Liver (tissue), 9 donors: ENCODE results near the gene ASIC5. TPM values are rescaled to one million over a fixed set of nuclear protein-coding genes. Genes with fewer than 3 reads are reported as not detected.

ENCODE experiments used
- DNase-seq: peaks from one replicate; pipeline ENCODE4 v3.0.0-alpha.2; 2017; ENCODE audit warnings: low spot score
- H3K27ac ChIP-seq, 2 donors: one replicate each; pipeline ENCODE4 v1.7.0; 2013; ENCODE audit warnings: inconsistent platforms in 2 of 2, low read length in 2 of 2, control low read depth in 1 of 2, low read depth in 1 of 2, mild to moderate bottlenecking in 1 of 2
- H3K27me3 ChIP-seq, 4 donors: one replicate each; pipeline versions ENCODE4 v1.6.1 to v1.7.0; 2013; ENCODE audit warnings: low read length in 3 of 4, inconsistent platforms in 1 of 4, mild to moderate bottlenecking in 1 of 4, moderate library complexity in 1 of 4; ENCODE audit not compliant: control insufficient read depth in 4 of 4, insufficient read depth in 4 of 4
- H3K36me3 ChIP-seq, 4 donors: one replicate each; pipeline versions ENCODE4 v1.6.1 to v1.7.0; 2013; ENCODE audit warnings: low read length in 3 of 4, mild to moderate bottlenecking in 3 of 4, low read depth in 1 of 4, moderate library complexity in 1 of 4; ENCODE audit not compliant: control insufficient read depth in 4 of 4, insufficient read depth in 3 of 4
- H3K4me1 ChIP-seq, 4 donors: one replicate each; pipeline versions ENCODE4 v1.6.1 to v1.7.0; 2013; ENCODE audit warnings: low read length in 3 of 4, mild to moderate bottlenecking in 3 of 4, moderate library complexity in 1 of 4; ENCODE audit not compliant: control insufficient read depth in 4 of 4, insufficient read depth in 4 of 4
- H3K4me3 ChIP-seq, 3 donors: one replicate each; pipeline versions ENCODE4 v1.6.1 to v1.7.0; 2013; ENCODE audit warnings: low read length in 3 of 3, control low read depth in 1 of 3, low read depth in 1 of 3, mild to moderate bottlenecking in 1 of 3
- H3K9ac ChIP-seq, 2 donors: one replicate each; pipeline ENCODE4 v1.7.0; 2013; ENCODE audit warnings: low read length in 2 of 2, mild to moderate bottlenecking in 2 of 2, moderate library complexity in 2 of 2, control low read depth in 1 of 2, low read depth in 1 of 2
- H3K9me3 ChIP-seq, 4 donors: one replicate each; pipeline versions ENCODE4 v1.6.1 to v1.7.0; 2013; ENCODE audit warnings: low read length in 3 of 4; ENCODE audit not compliant: control insufficient read depth in 4 of 4
- ATF3 ChIP-seq: IDR thresholded peaks from 2 replicates; pipeline ENCODE4 v1.6.1; 2016; ENCODE audit warnings: antibody characterized with exemption
- EGR1 ChIP-seq, 2 donors: IDR thresholded peaks; 2 replicates each; pipeline ENCODE4 v1.6.1; 2016 to 2018; ENCODE audit warnings: antibody characterized with exemption in 2 of 2, low read depth in 2 of 2
- FOXA1 ChIP-seq: IDR thresholded peaks from 2 replicates; pipeline ENCODE4 v1.6.1; 2016; ENCODE audit warnings: antibody characterized with exemption
- GABPA ChIP-seq, 2 donors: IDR thresholded peaks in 1 of 2; conservative IDR thresholded peaks in 1 of 2; 2 replicates each; pipeline ENCODE4 v1.6.1; 2016; ENCODE audit warnings: antibody characterized with exemption in 2 of 2, mild to moderate bottlenecking in 1 of 2, moderate library complexity in 1 of 2
- HNF4A ChIP-seq, 2 donors: conservative IDR thresholded peaks; 2 replicates each; pipeline ENCODE4 v1.6.1; 2016; ENCODE audit warnings: antibody characterized with exemption in 2 of 2, mild to moderate bottlenecking in 2 of 2
- HNF4G ChIP-seq: IDR thresholded peaks from 2 replicates; pipeline ENCODE4 v1.6.1; 2016; ENCODE audit warnings: antibody characterized with exemption
- JUND ChIP-seq, 2 donors: IDR thresholded peaks; 2 replicates each; pipeline ENCODE4 v1.6.1; 2016; ENCODE audit warnings: antibody characterized with exemption in 2 of 2
- NR2F2 ChIP-seq: IDR thresholded peaks from 2 replicates; pipeline ENCODE4 v1.6.1; 2016; ENCODE audit warnings: antibody characterized with exemption
- RAD21 ChIP-seq, 2 donors: IDR thresholded peaks; 2 replicates each; pipeline ENCODE4 v1.6.1; 2016; ENCODE audit warnings: antibody characterized with exemption in 2 of 2, mild to moderate bottlenecking in 2 of 2
- REST ChIP-seq: IDR thresholded peaks from 2 replicates; pipeline ENCODE4 v1.6.1; 2016; ENCODE audit warnings: antibody characterized with exemption, mild to moderate bottlenecking
- RXRA ChIP-seq, 2 donors: IDR thresholded peaks; 2 replicates each; pipeline ENCODE4 v1.6.1; 2017 to 2018; ENCODE audit warnings: antibody characterized with exemption in 2 of 2, mild to moderate bottlenecking in 1 of 2
- TAF1 ChIP-seq: conservative IDR thresholded peaks from 2 replicates; pipeline ENCODE4 v1.6.1; 2016; ENCODE audit warnings: antibody characterized with exemption, mild to moderate bottlenecking
- YY1 ChIP-seq: IDR thresholded peaks from 2 replicates; pipeline ENCODE4 v1.6.1; 2016; ENCODE audit warnings: antibody characterized with exemption, mild to moderate bottlenecking
- WGBS: extraction: QIAGEN DNeasy Blood & Tissue Kit; methylation state at CpG from one replicate; pipeline ENCODE4 v1.1.7; 2013; 5-methylcytosine and 5-hydroxymethylcytosine counted together
- polyA plus RNA-seq, 2 donors: library from polyadenylated mRNA; stranded (reverse) in 1 of 2; unstranded in 1 of 2; fragments of 200-250 nt in 1 of 2; fragments of >200 nt in 1 of 2; fragmentation: Nextera tagmentation in 1 of 2; extraction: Ambion mirVana in 1 of 2; gene quantifications; one replicate each; pipeline versions ENCODE4 v1.2.1 to v1.2.3, GENCODE V29; 2013 to 2015
- total RNA-seq, 2 donors: library from RNA; depleted of rRNA; stranded (reverse); fragments of >200 nt; gene quantifications; one replicate each; pipeline ENCODE4 v1.2.3, GENCODE V29; 2014
- TF ChIP-seq, protein P1 (sequence below): IDR thresholded peaks from 2 replicates; pipeline ENCODE4 v1.6.1; 2016; ENCODE audit warnings: antibody characterized with exemption
- TF ChIP-seq, protein P2 (sequence below): IDR thresholded peaks from 2 replicates; pipeline ENCODE4 v1.6.1; 2016; ENCODE audit warnings: antibody characterized with exemption
- donor health status: healthy.
- donor health status: healthy.
- donor health status: healthy.
- donor health status: healthy.
- donor health status: healthy.

ASIC5 gene, protein sequence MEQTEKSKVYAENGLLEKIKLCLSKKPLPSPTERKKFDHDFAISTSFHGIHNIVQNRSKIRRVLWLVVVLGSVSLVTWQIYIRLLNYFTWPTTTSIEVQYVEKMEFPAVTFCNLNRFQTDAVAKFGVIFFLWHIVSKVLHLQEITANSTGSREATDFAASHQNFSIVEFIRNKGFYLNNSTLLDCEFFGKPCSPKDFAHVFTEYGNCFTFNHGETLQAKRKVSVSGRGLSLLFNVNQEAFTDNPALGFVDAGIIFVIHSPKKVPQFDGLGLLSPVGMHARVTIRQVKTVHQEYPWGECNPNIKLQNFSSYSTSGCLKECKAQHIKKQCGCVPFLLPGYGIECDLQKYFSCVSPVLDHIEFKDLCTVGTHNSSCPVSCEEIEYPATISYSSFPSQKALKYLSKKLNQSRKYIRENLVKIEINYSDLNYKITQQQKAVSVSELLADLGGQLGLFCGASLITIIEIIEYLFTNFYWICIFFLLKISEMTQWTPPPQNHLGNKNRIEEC
- total RNA-seq (not detected), polyA plus RNA-seq (not detected)

DNA sequence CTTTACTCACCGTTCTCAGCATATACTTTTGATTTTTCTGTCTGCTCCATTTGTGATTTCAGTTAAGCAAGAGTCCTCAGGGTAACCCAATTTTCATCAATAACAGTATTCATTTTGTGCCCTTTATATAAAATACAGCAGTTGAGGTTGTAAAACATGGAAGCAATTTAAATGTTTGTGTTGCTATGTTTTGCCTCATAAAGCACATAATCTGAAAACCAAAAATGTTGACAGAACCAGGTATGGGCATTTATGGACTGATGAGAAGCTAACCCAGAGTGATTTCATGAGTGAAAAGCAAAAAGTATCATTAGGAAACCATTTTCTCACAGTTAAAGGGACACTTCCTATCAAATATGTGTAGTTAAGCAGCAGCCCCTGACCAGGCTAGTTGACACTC lies at the start of gene ASIC5:
ASIC5 (minus strand) TSS at position 101 of the 400 bp plus-strand sequence; CDS start at position 50, 51 bp downstream.
- Histone ChIP-seq H3K4me1 (no peaks in the 10 kb centered on the region), H3K27ac (no peak within 1 kb of the TSS), H3K27me3 (no peaks in the 10 kb centered on the region), H3K4me3 (no peak within 1 kb of the TSS), H3K36me3 (no peaks in the 10 kb centered on the region), H3K9me3 (no peaks in the 10 kb centered on the region), H3K9ac (no peak within 1 kb of the TSS)
- DNase-seq = no peak
- TF ChIP-seq GABPA (IDR thresholded peaks at IDR 0.05 in 1 of 2, conservative IDR thresholded peaks at IDR 0.05 in 1 of 2) = no peak
- no peak for TF ChIP-seq HNF4A (conservative IDR thresholded peaks at IDR 0.05)
- TF ChIP-seq JUND (IDR thresholded peaks at IDR 0.05) = no peak
- TF ChIP-seq EGR1 (IDR thresholded peaks at IDR 0.05; ENCODE audit: low read depth in 2 of 2) = no peak
- no peak for TF ChIP-seq HNF4G
- 0% methylated on average over 1 of the region's 1 CpG for WGBS

GRCh38 chr4:155914782-155915181 lies 48.7 kb upstream of the ASIC5 start:
- Histone ChIP-seq H3K27ac (no peak overlapping the region), H3K4me1 (peaks cover 0 to 29% (median 0%) of the 10 kb centered on the region in 4 donors), H3K9ac (no peak overlapping the region), H3K4me3 (no peak overlapping the region), H3K36me3 (peaks cover 5 to 70% (median 64%) of the 10 kb centered on the region in 4 donors), H3K27me3 (no peaks in the 10 kb centered on the region), H3K9me3 (no peaks in the 10 kb centered on the region)
- TF ChIP-seq, protein P1, sequence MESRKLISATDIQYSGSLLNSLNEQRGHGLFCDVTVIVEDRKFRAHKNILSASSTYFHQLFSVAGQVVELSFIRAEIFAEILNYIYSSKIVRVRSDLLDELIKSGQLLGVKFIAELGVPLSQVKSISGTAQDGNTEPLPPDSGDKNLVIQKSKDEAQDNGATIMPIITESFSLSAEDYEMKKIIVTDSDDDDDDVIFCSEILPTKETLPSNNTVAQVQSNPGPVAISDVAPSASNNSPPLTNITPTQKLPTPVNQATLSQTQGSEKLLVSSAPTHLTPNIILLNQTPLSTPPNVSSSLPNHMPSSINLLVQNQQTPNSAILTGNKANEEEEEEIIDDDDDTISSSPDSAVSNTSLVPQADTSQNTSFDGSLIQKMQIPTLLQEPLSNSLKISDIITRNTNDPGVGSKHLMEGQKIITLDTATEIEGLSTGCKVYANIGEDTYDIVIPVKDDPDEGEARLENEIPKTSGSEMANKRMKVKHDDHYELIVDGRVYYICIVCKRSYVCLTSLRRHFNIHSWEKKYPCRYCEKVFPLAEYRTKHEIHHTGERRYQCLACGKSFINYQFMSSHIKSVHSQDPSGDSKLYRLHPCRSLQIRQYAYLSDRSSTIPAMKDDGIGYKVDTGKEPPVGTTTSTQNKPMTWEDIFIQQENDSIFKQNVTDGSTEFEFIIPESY = no peak
- no peak for TF ChIP-seq HNF4A (conservative IDR thresholded peaks at IDR 0.05)
- no peak for TF ChIP-seq ATF3
- TF ChIP-seq, protein P2, sequence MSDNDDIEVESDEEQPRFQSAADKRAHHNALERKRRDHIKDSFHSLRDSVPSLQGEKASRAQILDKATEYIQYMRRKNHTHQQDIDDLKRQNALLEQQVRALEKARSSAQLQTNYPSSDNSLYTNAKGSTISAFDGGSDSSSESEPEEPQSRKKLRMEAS = no peak
- no peak for TF ChIP-seq GABPA (IDR thresholded peaks at IDR 0.05 in 1 of 2, conservative IDR thresholded peaks at IDR 0.05 in 1 of 2)
- no peak for TF ChIP-seq REST
- TF ChIP-seq JUND (IDR thresholded peaks at IDR 0.05) = no peak
- no peak for TF ChIP-seq EGR1 (IDR thresholded peaks at IDR 0.05; ENCODE audit: low read depth in 2 of 2)
- TF ChIP-seq RAD21 (IDR thresholded peaks at IDR 0.05) = no peak
- TF ChIP-seq HNF4G = no peak
- TF ChIP-seq YY1 = no peak
- no peak for TF ChIP-seq FOXA1
- no peak for TF ChIP-seq TAF1
- no peak for TF ChIP-seq NR2F2
- TF ChIP-seq RXRA (IDR thresholded peaks at IDR 0.05) = no peak
- DNase-seq = no peak
- 65% methylated on average over 5 of the region's 5 CpGs for WGBS
